Right lobe of liver (tissue), 6 donors: Measurements from ENCODE around the gene ANKRD16. TPM values are rescaled to one million over a fixed set of nuclear protein-coding genes. Genes with fewer than 3 reads are reported as not detected.

ENCODE experiments used
- ATAC-seq, 4 donors: fragments of 200-7000 bp; cut with Tn5 transposase; one replicate each; pipeline ENCODE4 v1.9.1; 2020; ENCODE audit warnings: mild to moderate bottlenecking in 4 of 4, moderate library complexity in 4 of 4
- DNase-seq, 3 donors: peaks; one replicate each; pipeline ENCODE4 v3.0.0-alpha.2; 2020
- H3K27ac ChIP-seq, 3 donors: fragments of 200-600 bp; one replicate each; pipeline ENCODE4 v1.8.0; 2022
- H3K27me3 ChIP-seq, 2 donors: fragments of 200-600 bp; one replicate each; pipeline ENCODE4 v1.8.0; 2022
- H3K36me3 ChIP-seq, 4 donors: fragments of 200-600 bp; sonication (generic) in 1 of 4; one replicate each; pipeline versions ENCODE4 v1.5.1 to v1.8.0; 2017 to 2022; ENCODE audit warnings: control low read depth in 1 of 4
- H3K4me1 ChIP-seq, 4 donors: fragments of 200-600 bp; sonication (generic) in 1 of 4; one replicate each; pipeline versions ENCODE4 v1.5.1 to v1.8.0; 2017 to 2022; ENCODE audit warnings: control low read depth in 1 of 4
- H3K4me3 ChIP-seq, 3 donors: fragments of 200-600 bp; one replicate each; pipeline ENCODE4 v1.8.0; 2022
- H3K9me3 ChIP-seq, 4 donors: fragments of 200-600 bp; sonication (generic) in 1 of 4; one replicate each; pipeline versions ENCODE4 v1.5.1 to v1.8.0; 2017 to 2022; ENCODE audit warnings: control low read depth in 1 of 4
- CTCF ChIP-seq, 4 donors: fragments of 200-600 bp in 3 of 4; fragments of 450-650 bp in 1 of 4; IDR thresholded peaks; one replicate each; pipeline versions ENCODE4 v1.5.1 to v1.8.0; 2016 to 2022; ENCODE audit warnings: antibody characterized with exemption in 4 of 4, mild to moderate bottlenecking in 2 of 4
- POLR2A ChIP-seq: fragments of 450-650 bp; IDR thresholded peaks from one replicate; pipeline ENCODE4 v1.6.1; 2017; ENCODE audit warnings: antibody characterized with exemption, mild to moderate bottlenecking
- WGBS: methylation state at CpG from one replicate; pipeline ENCODE4 v1.1.6; 2018; ENCODE audit warnings: low coverage, low lambda C conversion rate; ENCODE audit not compliant: insufficient coverage; ENCODE audit errors: missing lambda C conversion rate; 5-methylcytosine and 5-hydroxymethylcytosine counted together
- intact Hi-C, 2 donors: fragments of 100-400 bp; cut with DNase I; formaldehyde crosslinking; loops; one replicate each; pipeline versions ENCODE4 v1.11.2 to v1.14.1; 2022
- total RNA-seq, 6 experiments: library from RNA; depleted of rRNA in 2 of 6; stranded (reverse); fragments of >200 nt in 2 of 6; fragmentation: NEBNext Ultra II Directional in 3 of 6; extraction: Animal tissue kit (Norgen Biotek cat#: 25700) in 3 of 6; gene quantifications; one replicate each; pipeline versions ENCODE4 v1.1.0 to v1.2.4, GENCODE V29; 2016 to 2023
- donor health status: DM: no; HTN: yes; CAD: no.
- donor health status: DM: no; HTN: no; CAD: no.
- donor health status: DM: no; HTN: no; CAD: no.
- donor health status: DM: no; HTN: yes; CAD: no.
- donor health status: DM: no; HTN: yes; CAD: no.

ANKRD16 gene
- total RNA-seq, 6 experiments from 2014 or later: 1.8 to 6.1 (median 4.1) TPM

GRCh38 chr10:5818894-5819293, 70.8 kb downstream of the ANKRD16 start:
- no peak for TF ChIP-seq POLR2A
- TF ChIP-seq CTCF (IDR thresholded peaks at IDR 0.05): no peak
- 80% methylated on average over 6 of the region's 6 CpGs for WGBS
- H3K27me3 ChIP-seq: no peaks in the 10 kb centered on the region
- H3K4me1 ChIP-seq: peaks cover 0 to 6% (median 0%) of the 10 kb centered on the region in 4 donors
- intact Hi-C loops: no loop called here
- H3K4me3 ChIP-seq: no peak overlapping the region
- H3K9me3 ChIP-seq: no peaks in the 10 kb centered on the region
- no peaks in the 10 kb centered on the region for H3K36me3 ChIP-seq
- no peak overlapping the region for H3K27ac ChIP-seq
- DNase-seq (peak in 1 of 3 donors; percentile 30), ATAC-seq (peak; percentile 29 to 67 (median 45))

GRCh38 chr10:5818048-5818331, 71.7 kb downstream of the ANKRD16 start:
- TF ChIP-seq CTCF (IDR thresholded peaks at IDR 0.05) (no peak), POLR2A (no peak)
- 81% methylated on average over 2 of the region's 2 CpGs for WGBS
- no peak for ATAC-seq
- H3K27ac ChIP-seq: no peak overlapping the region
- intact Hi-C loops: no loop called here
- H3K27me3 ChIP-seq: no peaks in the 10 kb centered on the region
- no peak overlapping the region for H3K4me3 ChIP-seq
- no peaks in the 10 kb centered on the region for H3K9me3 ChIP-seq
- no peak for DNase-seq
- H3K36me3 ChIP-seq: no peaks in the 10 kb centered on the region
- H3K4me1 ChIP-seq: peaks cover 0 to 6% (median 0%) of the 10 kb centered on the region in 4 donors

- intact Hi-C loops: no loop called here
- Histone ChIP-seq H3K36me3 (no peaks in the 10 kb centered on the region), H3K27me3 (no peaks in the 10 kb centered on the region), H3K4me3 (no peak overlapping the region), H3K9me3 (no peaks in the 10 kb centered on the region), H3K27ac (no peak overlapping the region), H3K4me1 (peaks cover 0 to 6% (median 0%) of the 10 kb centered on the region in 4 donors)
- DNase-seq (no peak), ATAC-seq (no peak)
- WGBS: 84% methylated on average over 4 of the region's 4 CpGs
- TF ChIP-seq CTCF (IDR thresholded peaks at IDR 0.05) (no peak), POLR2A (no peak)
Measured at GRCh38 chr10:5817322-5818047, 72.2 kb downstream of the ANKRD16 start.

- Histone ChIP-seq H3K4me1 (peaks cover 0 to 17% (median 0%) of the 10 kb centered on the region in 4 donors), H3K36me3 (no peaks in the 10 kb centered on the region), H3K27me3 (no peaks in the 10 kb centered on the region), H3K27ac (no peak overlapping the region), H3K4me3 (no peak overlapping the region), H3K9me3 (no peaks in the 10 kb centered on the region)
- ATAC-seq (no peak), DNase-seq (no peak)
- intact Hi-C loops: no loop called here
- TF ChIP-seq CTCF (IDR thresholded peaks at IDR 0.05) (no peak), POLR2A (no peak)
Measured at GRCh38 chr10:5816170-5816569, 73.5 kb downstream of the ANKRD16 start.
